Measurements from ENCODE around the gene COG3.

COG3 gene

GRCh38 chr13:45511310-45512097, 46.8 kb downstream of the COG3 start:
- DNase-seq: peak; percentile 44

- no peak for DNase-seq
Measured at GRCh38 chr13:45512098-45512496, 47.4 kb downstream of the COG3 start.

- DNase-seq: no peak
Measured at GRCh38 chr13:45516757-45517156, 52.0 kb downstream of the COG3 start.

- no peak for DNase-seq
Measured at GRCh38 chr13:45518525-45519245, 53.9 kb downstream of the COG3 start.

GRCh38 chr13:45519493-45519892, 54.8 kb downstream of the COG3 start:
- no peak for DNase-seq

GRCh38 chr13:45521297-45521696, 56.6 kb downstream of the COG3 start:
- no peak for DNase-seq

- no peak for DNase-seq
Measured at GRCh38 chr13:45522571-45522970, 57.8 kb downstream of the COG3 start.

- DNase-seq: no peak
Measured at GRCh38 chr13:45527699-45528462, 63.1 kb downstream of the COG3 start.

GRCh38 chr13:45529758-45530157, 65.0 kb downstream of the COG3 start:
- no peak for DNase-seq

- no peak for DNase-seq
Measured at GRCh38 chr13:45534604-45535003, 69.9 kb downstream of the COG3 start.

GRCh38 chr13:45536224-45536623, 71.5 kb downstream of the COG3 start:
- DNase-seq: no peak

- DNase-seq: no peak
Measured at GRCh38 chr13:45537516-45537915, 72.8 kb downstream of the COG3 start.

- no peak for DNase-seq
Measured at GRCh38 chr13:45538382-45538781, 73.6 kb downstream of the COG3 start.

GRCh38 chr13:45540195-45540594, 75.5 kb downstream of the COG3 start:
- no peak for DNase-seq

- no peak for DNase-seq
Measured at GRCh38 chr13:45540864-45541263, 76.1 kb downstream of the COG3 start.

- DNase-seq: no peak
Measured at GRCh38 chr13:45541806-45542205, 77.1 kb downstream of the COG3 start.

GRCh38 chr13:45542391-45542790, 77.7 kb downstream of the COG3 start:
- no peak for DNase-seq

GRCh38 chr13:45542878-45543277, 78.1 kb downstream of the COG3 start:
- no peak for DNase-seq

GRCh38 chr13:45544520-45544919, 79.8 kb downstream of the COG3 start:
- no peak for DNase-seq

GRCh38 chr13:45545686-45546409, 81.1 kb downstream of the COG3 start:
- DNase-seq: no peak

- no peak for DNase-seq
Measured at GRCh38 chr13:45546410-45546765, 81.6 kb downstream of the COG3 start.

GRCh38 chr13:45548281-45548680, 83.5 kb downstream of the COG3 start:
- DNase-seq: no peak

- no peak for DNase-seq
Measured at GRCh38 chr13:45554604-45555109, 89.9 kb downstream of the COG3 start.
